Ascending aorta (tissue), 2 donors: ENCODE measurements around the gene SLC12A3. TPM values are rescaled to one million over a fixed set of nuclear protein-coding genes. Genes with fewer than 3 reads are reported as not detected.

Experiments
- DNase-seq, 2 donors: peaks; one replicate each; pipeline ENCODE4 v3.0.0-alpha.2; 2019; ENCODE audit warnings: low spot score in 2 of 2
- H3K27ac ChIP-seq, 2 donors: fragments of 200-600 bp; sonication (generic); one replicate each; pipeline ENCODE4 v1.5.1; 2016 to 2017; ENCODE audit warnings: mild to moderate bottlenecking in 1 of 2
- H3K27me3 ChIP-seq: fragments of 200-600 bp; sonication (generic); one replicate; pipeline ENCODE4 v1.5.1; 2017
- H3K36me3 ChIP-seq, 2 donors: fragments of 200-600 bp; sonication (generic); one replicate each; pipeline ENCODE4 v1.5.1; 2016
- H3K4me1 ChIP-seq, 2 donors: fragments of 200-600 bp; sonication (generic); one replicate each; pipeline ENCODE4 v1.5.1; 2016 to 2017; ENCODE audit warnings: mild to moderate bottlenecking in 1 of 2
- H3K4me3 ChIP-seq, 2 donors: fragments of 200-600 bp; sonication (generic); one replicate each; pipeline ENCODE4 v1.5.1; 2016 to 2017; ENCODE audit warnings: mild to moderate bottlenecking in 1 of 2
- H3K9me3 ChIP-seq, 2 donors: fragments of 200-600 bp; sonication (generic); one replicate each; pipeline ENCODE4 v1.5.1; 2016
- intact Hi-C: fragments of 100-400 bp; cut with DNase I; formaldehyde crosslinking; loops from one replicate; pipeline ENCODE4 v1.15.1; 2023
- total RNA-seq: library from RNA; depleted of rRNA; stranded (reverse); fragments of >200 nt; gene quantifications from one replicate; pipeline ENCODE4 v1.1.0, GENCODE V29; 2016
- TF ChIP-seq, protein P1 (sequence below), 3 experiments: fragments of 200-600 bp in 2 of 3; fragments of 450-650 bp in 1 of 3; sonication (generic) in 2 of 3; IDR thresholded peaks; one replicate each; pipeline ENCODE4 v1.5.1; 2016 to 2019; ENCODE audit warnings: antibody characterized with exemption in 3 of 3, mild to moderate bottlenecking in 1 of 3, moderate library complexity in 1 of 3

Gene SLC12A3
- total RNA-seq, 1 donor from 2014 or later, result not detected

DNA sequence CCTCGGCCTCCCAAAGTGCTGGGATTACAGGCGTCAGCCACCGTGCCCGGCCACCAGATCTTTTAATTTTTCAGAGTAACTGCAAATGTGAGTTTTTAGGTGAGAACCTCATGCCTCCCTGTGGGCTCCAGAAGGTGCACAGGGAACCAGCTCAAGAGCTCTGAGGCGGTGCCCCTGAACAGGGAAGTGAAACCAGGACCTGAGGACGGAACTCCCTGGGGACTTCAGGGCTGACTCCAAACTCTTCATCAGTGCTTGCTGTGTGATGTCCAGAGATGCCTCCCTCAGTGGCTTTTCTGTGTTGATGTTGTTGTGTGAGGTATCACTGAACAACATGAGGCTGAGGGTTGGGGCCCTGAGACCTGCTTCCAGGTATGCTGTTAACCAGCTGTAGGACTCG lies 23.8 kb downstream of the SLC12A3 start:
- TF ChIP-seq, protein P1, sequence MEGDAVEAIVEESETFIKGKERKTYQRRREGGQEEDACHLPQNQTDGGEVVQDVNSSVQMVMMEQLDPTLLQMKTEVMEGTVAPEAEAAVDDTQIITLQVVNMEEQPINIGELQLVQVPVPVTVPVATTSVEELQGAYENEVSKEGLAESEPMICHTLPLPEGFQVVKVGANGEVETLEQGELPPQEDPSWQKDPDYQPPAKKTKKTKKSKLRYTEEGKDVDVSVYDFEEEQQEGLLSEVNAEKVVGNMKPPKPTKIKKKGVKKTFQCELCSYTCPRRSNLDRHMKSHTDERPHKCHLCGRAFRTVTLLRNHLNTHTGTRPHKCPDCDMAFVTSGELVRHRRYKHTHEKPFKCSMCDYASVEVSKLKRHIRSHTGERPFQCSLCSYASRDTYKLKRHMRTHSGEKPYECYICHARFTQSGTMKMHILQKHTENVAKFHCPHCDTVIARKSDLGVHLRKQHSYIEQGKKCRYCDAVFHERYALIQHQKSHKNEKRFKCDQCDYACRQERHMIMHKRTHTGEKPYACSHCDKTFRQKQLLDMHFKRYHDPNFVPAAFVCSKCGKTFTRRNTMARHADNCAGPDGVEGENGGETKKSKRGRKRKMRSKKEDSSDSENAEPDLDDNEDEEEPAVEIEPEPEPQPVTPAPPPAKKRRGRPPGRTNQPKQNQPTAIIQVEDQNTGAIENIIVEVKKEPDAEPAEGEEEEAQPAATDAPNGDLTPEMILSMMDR (IDR thresholded peaks at IDR 0.05), result no peak
- intact Hi-C loops, result no loop called here

DNA sequence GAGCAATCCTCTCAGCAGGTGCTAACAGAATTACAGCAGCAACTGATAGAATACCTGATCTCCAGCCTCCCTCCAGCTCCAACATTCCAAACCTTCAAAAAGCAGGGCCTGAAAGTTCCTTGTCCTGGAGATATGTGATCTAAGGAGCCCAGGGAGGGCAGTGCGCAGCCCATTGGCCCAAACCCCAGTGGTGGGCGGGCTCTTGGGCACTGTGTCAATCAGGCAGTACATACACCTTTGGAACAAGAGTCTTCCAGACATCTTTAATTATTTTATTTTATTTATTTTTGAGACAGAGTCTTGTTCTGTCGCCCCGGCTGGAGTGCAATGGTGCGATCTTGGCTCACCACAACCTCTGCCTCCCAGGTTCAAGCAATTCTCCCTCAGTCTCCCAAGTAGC lies 24.2 kb downstream of the SLC12A3 start:
- DNase-seq, result no peak
- TF ChIP-seq, protein P1 (IDR thresholded peaks at IDR 0.05), result no peak
- Histone ChIP-seq H3K9me3 (no peaks in the 10 kb centered on the region), H3K4me3 (no peak overlapping the region), H3K27ac (no peak overlapping the region), H3K27me3 (no peaks in the 10 kb centered on the region), H3K36me3 (no peaks in the 10 kb centered on the region), H3K4me1 (no peaks in the 10 kb centered on the region)
- intact Hi-C loops, result no loop called here

More for the DNA sequence above, 23.8 kb downstream of the SLC12A3 start:
- no peak overlapping the region for H3K4me3 ChIP-seq
- H3K27me3 ChIP-seq, result no peaks in the 10 kb centered on the region
- no peaks in the 10 kb centered on the region for H3K9me3 ChIP-seq
- no peaks in the 10 kb centered on the region for H3K36me3 ChIP-seq
- H3K4me1 ChIP-seq, result no peaks in the 10 kb centered on the region
- H3K27ac ChIP-seq, result no peak overlapping the region
- no peak for DNase-seq

DNA sequence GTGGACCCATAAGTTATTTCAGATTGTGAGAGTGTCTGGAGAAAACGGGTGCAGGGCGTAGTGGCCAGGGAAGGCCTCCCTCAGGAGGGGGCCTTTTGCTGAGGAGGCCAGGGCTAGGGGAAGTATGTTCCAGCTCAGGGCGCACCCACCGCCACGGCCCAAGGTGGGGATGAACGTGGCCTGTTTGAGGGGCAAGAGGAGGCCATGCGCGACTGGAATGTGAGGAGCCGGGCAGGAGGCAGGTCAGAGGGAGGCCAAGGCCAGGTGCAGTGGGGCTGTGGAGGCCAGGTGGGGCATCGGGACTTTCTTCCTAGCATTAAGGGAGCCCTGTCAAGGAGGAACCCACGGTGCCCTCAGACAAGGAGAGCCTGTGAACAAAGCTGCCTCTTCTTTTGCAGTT lies 26.7 kb downstream of the SLC12A3 start:
- Histone ChIP-seq H3K27me3 (no peaks in the 10 kb centered on the region), H3K27ac (no peak overlapping the region), H3K4me1 (no peaks in the 10 kb centered on the region), H3K4me3 (no peak overlapping the region), H3K36me3 (no peaks in the 10 kb centered on the region), H3K9me3 (no peaks in the 10 kb centered on the region)
- TF ChIP-seq, protein P1 (IDR thresholded peaks at IDR 0.05), result no peak
- intact Hi-C loops, result no loop called here
- DNase-seq, result no peak

DNA sequence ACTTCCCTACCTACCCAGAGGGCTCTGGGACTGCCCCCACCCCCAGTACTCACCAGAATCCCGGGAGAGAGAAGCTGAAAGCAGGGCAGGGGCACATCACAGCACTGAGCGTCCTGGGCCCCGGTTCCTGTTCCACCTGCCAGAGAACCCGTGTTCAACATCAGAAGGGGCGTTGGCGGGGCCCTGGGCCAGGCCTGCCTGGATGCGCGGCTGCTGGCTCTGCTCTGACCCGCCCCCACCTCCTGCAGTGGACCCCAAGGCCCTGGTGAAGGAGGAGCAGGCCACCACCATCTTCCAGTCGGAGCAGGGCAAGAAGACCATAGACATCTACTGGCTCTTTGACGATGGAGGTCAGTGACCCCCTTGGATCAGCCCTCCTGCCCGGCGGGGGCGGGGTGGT lies 27.7 kb downstream of the SLC12A3 start:
- TF ChIP-seq, protein P1 (IDR thresholded peaks at IDR 0.05), result no peak
- no peak for DNase-seq
- no peaks in the 10 kb centered on the region for H3K27me3 ChIP-seq
- no peak overlapping the region for H3K4me3 ChIP-seq
- H3K9me3 ChIP-seq, result no peaks in the 10 kb centered on the region
- no peaks in the 10 kb centered on the region for H3K4me1 ChIP-seq
- no peaks in the 10 kb centered on the region for H3K36me3 ChIP-seq
- H3K27ac ChIP-seq, result no peak overlapping the region
- intact Hi-C loops, result no loop called here

DNA sequence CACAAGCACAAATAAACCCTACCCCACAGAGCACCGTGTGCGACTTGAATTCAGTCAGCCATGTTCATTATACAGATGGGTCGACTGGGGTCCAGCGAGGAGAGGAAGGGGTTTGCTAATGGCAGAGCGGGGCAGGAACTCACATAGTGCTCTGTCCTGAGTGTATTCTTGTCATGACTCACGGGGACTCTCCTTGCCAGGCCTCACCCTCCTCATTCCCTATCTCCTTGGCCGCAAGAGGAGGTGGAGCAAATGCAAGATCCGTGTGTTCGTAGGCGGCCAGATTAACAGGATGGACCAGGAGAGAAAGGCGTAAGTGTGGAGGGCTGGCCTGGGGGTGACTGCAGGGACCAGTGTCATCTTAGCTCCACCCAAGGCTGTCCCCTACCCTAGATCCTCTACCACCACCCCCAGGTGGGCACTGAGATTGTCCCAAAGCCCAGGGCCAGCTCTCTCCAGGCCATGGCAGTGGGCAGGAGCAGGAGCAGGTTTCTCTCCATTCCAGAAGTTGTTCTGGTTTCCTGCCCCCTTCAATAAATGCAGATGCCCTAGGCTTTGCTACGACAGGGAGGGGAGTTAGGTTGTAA lies 29.4 kb downstream of the SLC12A3 start:
- no peak overlapping the region for H3K4me3 ChIP-seq
- no peaks in the 10 kb centered on the region for H3K4me1 ChIP-seq
- TF ChIP-seq, protein P1 (IDR thresholded peaks at IDR 0.05), result no peak
- H3K9me3 ChIP-seq, result no peaks in the 10 kb centered on the region
- intact Hi-C loops, result no loop called here
- DNase-seq, result no peak
- H3K27ac ChIP-seq, result no peak overlapping the region
- H3K27me3 ChIP-seq, result no peaks in the 10 kb centered on the region
- no peaks in the 10 kb centered on the region for H3K36me3 ChIP-seq

DNA sequence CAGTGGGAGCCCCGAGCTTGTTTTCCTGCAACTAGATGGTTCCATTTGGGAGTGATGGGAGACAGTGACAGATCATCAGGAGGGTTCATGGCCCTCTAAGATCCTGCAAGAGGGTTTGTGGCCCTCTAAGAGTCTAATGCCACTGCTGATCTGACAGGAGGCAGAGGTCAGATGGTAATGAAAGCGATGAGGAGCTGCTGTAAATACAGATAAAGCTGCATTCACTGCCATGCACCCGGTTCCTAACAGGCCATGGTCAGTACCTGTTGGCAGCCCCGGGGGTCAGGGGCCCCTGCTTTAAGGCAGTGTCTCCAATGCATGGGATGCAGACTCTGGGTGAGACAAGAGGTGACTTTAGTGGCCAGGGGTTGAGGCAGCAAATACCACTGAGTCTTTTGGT lies 30.8 kb downstream of the SLC12A3 start:
- no peak for DNase-seq
- H3K36me3 ChIP-seq, result no peaks in the 10 kb centered on the region
- H3K27ac ChIP-seq, result no peak overlapping the region
- TF ChIP-seq, protein P1 (IDR thresholded peaks at IDR 0.05), result no peak
- H3K9me3 ChIP-seq, result no peaks in the 10 kb centered on the region
- H3K4me3 ChIP-seq, result no peak overlapping the region
- no peaks in the 10 kb centered on the region for H3K27me3 ChIP-seq
- no peaks in the 10 kb centered on the region for H3K4me1 ChIP-seq
- intact Hi-C loops, result no loop called here
